Measurements from ENCODE around the gene MTURN. TPM values are rescaled to one million over a fixed set of nuclear protein-coding genes. Genes with fewer than 3 reads are reported as not detected.

Gene MTURN
- total RNA-seq, 1 donor: 2.6 TPM

- no peak for DNase-seq (ENCODE audit: low read depth)
- TF ChIP-seq CTCF (IDR thresholded peaks at IDR 0.05; ENCODE audit: insufficient read depth, low read depth, low read length): no peak
- H3K4me3 ChIP-seq (ENCODE audit: low read depth, low read length): no peak overlapping the region
Observed at GRCh38 chr7:30206942-30207341, 72.2 kb downstream of the MTURN start.

- no peak overlapping the region for H3K4me3 ChIP-seq (ENCODE audit: low read depth, low read length)
- no peak for TF ChIP-seq CTCF (IDR thresholded peaks at IDR 0.05; ENCODE audit: insufficient read depth, low read depth, low read length)
- DNase-seq (ENCODE audit: low read depth): no peak
Observed at GRCh38 chr7:30207376-30207775, 72.6 kb downstream of the MTURN start.

GRCh38 chr7:30209951-30210350 is 75.2 kb downstream of the MTURN start:
- no peak for TF ChIP-seq CTCF (IDR thresholded peaks at IDR 0.05; ENCODE audit: insufficient read depth, low read depth, low read length)
- DNase-seq (ENCODE audit: low read depth): no peak
- no peak overlapping the region for H3K4me3 ChIP-seq (ENCODE audit: low read depth, low read length)

Small RNA genes within 50 kb of the gene (small RNA-seq; reads per million reads assigned to genes)
- gene RPS27P16: not detected

Other genes starting within 250 kb of the MTURN start
- 74.4 and 113 TPM in 2 replicates for gene SCRN1, start 145.2 kb upstream of the MTURN start, total RNA-seq
- 47.0 and 66.9 TPM in 2 replicates for gene FKBP14, start 108.3 kb upstream of the MTURN start, total RNA-seq
- 12.6 and 17.7 TPM in 2 replicates for gene PLEKHA8, start 106.6 kb upstream of the MTURN start, total RNA-seq
- 4.8 and 6.5 TPM in 2 replicates for gene ZNRF2, start 149.6 kb downstream of the MTURN start, total RNA-seq

Measured in fibroblast of villous mesenchyme (primary cell).